SIG-M5 treated with dmso at 0.1 percent for 504 hours (cell line): ENCODE results near the gene ABCB11.
"Not testable (repeated sequence)": the region's sequence is repeated elsewhere in the genome, so short reads cannot be mapped to it uniquely, and the experiment has no call there.

Experiments
- DNase-seq: peaks from one replicate; lab custom pipeline; 2025; ENCODE audit not compliant: unreplicated experiment; lab: John Stamatoyannopoulos, UW

The ABCB11 gene

GRCh38 chr2:169046440-169047151 is 15.5 kb upstream of the ABCB11 start:
- no peak for DNase-seq

GRCh38 chr2:169042856-169043255 is 11.7 kb upstream of the ABCB11 start:
- DNase-seq = no peak

DNA sequence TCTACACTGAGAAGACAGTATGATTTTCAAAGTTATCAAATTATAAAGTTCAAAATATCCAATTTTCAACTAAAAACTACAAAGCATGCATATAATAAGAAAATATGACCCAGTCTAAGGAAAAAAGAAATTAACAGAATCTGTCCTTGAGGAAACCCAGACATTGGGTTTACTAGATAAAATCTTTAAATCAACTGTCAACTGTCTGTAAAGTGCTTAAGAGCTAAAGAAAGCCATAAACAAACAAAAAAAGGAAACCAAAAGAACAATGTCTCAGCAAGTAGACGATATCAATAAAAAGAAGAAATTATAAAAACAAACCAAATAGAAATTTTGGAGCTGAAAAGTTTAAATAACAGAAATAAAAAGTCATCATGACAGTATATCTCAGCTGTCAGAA is 10.5 kb upstream of the ABCB11 start:
- no peak for DNase-seq

GRCh38 chr2:169039702-169040101 is 8.6 kb upstream of the ABCB11 start:
- peak; percentile 82 for DNase-seq

GRCh38 chr2:169038338-169038757 is 7.2 kb upstream of the ABCB11 start:
- DNase-seq = peak; percentile 92

DNA sequence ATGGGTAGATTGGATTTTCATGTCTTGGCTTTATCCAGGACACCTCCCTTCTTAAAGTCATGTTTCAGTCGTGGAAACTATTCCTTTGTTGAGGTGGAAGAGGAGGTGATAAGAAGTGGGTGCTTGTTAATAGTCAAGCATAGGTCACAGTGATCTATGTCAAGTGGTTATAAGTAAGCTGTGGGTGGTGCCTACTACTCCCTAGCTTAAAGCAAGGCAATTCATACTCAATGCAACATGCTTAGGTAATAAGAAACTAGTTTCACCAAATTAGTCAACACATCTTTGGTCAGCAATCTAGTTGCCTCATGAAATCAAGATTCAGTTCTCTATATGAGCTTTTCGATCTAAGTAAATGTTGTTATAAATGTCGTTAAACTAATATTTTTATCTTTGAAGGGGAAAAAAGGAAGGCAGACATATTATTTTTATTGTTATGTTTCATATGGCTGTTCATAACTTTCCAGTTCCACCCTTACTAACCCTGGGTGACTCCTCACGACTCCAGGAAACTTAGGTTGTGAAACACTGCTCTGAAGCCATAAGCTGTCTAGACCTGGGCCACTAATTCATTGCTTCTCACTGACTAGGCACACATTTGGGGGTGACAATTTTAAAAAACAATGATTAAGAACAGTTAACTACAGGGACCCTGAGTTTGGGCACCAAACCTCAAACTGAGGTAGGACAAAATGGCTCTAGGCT is 5.8 kb upstream of the ABCB11 start:
- DNase-seq = peak; percentile 79

- DNase-seq = no peak
Measured at GRCh38 chr2:169035887-169036286, 4.8 kb upstream of the ABCB11 start.

DNA sequence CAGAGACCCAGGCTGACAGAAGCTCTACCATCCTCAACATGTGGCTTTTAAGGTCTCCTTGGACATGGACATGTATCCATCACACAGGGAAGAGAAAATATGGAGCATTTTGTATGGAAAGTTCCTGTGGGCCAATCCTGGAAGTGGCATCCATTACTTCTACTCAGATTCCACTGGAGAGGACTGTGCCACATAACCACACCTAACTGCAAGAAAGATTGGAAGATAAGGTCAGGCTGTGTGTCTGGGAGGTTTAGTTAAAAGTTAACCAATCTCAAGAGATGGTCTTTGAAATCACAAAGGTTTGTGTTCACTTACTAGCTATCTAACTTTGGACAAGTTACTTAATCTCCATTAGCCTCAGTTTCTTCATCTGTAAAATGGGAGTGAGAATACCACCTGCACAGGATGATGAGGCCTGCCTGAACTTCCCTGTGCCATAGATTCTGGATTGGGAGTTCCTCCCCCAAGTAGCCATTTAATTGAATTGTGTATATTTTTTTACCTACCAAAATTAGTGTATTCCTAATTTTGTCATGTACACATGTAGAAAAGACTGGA is 3.9 kb upstream of the ABCB11 start:
- DNase-seq = no peak

GRCh38 chr2:169034256-169034655 is 3.1 kb upstream of the ABCB11 start:
- DNase-seq = peak; percentile 60

- no peak for DNase-seq
Measured at GRCh38 chr2:169029341-169029740, 1.8 kb downstream of the ABCB11 start.

DNA sequence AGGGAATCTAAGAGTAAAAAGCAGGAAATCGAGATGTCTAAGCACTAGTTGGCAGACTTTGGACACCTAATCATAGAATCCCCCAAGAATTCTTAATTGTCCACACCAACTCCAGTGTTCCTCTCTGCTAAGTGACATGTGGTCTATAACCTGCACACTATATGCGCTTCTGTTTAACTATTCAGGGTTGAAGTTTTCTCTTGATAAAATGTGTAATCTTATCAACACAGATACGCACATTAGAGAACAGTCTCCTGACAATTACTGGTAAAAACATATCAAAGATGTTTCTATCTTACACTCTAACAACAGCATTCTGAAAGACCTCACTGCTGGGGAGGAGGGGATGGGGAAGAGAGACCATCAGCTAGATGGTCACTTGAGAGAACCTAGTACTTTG is 3.9 kb downstream of the ABCB11 start:
- no peak for DNase-seq

DNA sequence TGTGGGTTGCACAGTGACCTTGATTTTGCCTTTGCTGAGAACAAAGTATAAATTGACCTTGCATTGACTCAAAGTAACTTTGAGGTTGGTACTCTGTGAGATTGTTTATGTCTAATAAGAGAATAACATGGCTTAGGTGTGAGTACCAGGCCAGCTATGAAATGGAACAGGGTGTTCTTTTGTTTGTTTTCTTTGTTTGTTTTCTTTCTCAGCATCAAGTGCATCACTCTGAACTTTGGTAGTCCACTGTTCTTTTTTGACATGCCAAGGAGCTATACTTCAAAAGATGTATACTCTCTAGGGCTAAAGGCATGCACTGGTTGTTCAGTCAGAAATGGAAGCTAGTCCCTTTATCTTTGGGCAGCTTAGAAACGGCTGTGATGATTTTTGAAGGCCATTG is 5.1 kb downstream of the ABCB11 start:
- no peak for DNase-seq

DNA sequence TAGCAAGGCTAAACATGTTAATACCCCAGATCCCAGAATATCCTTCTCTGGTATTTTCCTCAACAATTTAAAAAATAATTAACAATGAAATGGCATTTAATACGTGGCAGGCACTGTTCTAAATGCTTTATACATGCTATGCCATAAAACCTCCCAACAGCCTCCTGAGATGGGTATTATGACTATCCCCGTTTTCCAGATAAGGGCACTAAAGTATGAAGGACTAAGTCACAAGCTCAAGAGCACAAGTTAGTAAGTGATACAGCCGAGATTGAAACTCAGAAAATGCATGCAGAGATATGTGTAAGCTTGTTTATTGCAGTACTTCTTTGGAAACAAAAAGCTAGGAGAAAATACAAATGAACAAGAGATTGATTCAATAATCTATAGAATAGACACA is 8.0 kb downstream of the ABCB11 start:
- DNase-seq = no peak

- no peak for DNase-seq
Measured at GRCh38 chr2:169018390-169018789, 12.7 kb downstream of the ABCB11 start.

DNA sequence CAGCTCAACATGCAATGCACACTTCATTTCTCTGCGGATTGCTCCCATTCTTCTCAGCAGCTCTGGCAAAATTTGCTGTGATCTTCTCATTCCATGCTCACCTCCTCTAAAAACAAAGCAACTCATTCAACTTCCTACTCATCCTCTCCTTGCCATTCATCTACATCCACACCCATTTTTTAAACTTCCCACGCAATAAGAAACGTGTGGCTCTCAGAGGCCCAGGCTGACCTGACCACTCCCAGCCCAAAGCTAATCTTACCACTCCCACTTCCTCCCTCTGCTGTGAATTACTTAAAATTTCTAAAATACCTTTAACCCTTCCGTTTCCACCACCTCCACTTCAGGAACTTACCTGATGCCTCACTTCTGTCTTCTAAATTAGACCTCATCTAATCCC is 15.2 kb downstream of the ABCB11 start:
- no peak for DNase-seq

GRCh38 chr2:169014780-169015179 is 16.3 kb downstream of the ABCB11 start:
- DNase-seq = no peak

GRCh38 chr2:169013628-169014026 is 17.5 kb downstream of the ABCB11 start:
- DNase-seq = no peak

- DNase-seq = no peak
Measured at GRCh38 chr2:169012812-169013627, 18.1 kb downstream of the ABCB11 start.

DNA sequence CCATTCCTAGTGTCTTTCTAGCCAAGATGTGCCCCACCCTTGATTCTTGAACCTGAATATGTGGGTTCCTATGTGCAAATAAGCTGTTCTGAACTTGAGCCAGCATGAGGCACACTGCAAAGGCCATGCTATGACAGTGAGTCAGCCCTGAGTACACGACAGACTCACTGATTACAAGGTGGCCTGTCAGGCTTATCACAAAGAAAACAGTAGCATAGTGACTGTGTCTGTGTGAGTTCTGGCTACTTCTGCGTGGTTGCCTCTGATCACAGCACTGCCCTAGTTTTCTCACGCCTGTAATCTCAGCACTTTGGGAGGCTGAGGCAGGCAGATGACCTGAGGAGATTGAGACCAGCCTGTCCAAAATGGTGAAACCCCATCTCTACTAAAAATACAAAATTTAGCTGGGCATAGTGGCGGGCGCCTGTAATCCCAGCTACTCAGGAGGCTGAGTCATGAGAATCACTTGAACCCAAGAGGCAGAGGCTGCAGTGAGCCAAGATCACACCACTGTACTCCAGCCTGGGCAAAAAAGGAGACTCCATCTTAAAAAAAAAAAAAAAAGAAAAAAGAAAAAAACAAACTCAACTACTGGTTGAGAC is 18.8 kb downstream of the ABCB11 start:
- not testable (repeated sequence) for DNase-seq

DNA sequence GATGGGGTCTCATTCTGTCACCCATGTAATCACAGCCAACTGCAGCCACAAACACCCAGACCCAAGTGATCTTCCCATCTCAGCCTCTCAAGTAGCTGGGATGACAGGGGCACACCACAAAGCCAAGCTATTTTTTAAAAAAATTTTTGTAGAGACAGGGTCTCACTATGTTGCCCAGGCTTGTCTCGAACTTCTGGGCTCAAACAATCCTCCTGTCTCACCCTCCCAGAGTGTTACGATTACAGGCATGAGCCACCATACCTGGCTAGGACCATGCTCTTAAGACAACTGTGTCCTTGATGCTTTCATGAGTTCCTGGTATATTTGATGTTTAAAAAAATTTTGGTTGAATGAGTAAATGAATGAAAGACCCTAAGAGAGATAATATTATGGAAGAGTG is 19.4 kb downstream of the ABCB11 start:
- DNase-seq = no peak
